HCT116 (cell line): ENCODE results near the gene PCDHB12. TPM values are rescaled to one million over a fixed set of nuclear protein-coding genes. Genes with fewer than 3 reads are reported as not detected.
"Not testable (repeated sequence)": the region's sequence is repeated elsewhere in the genome, so short reads cannot be mapped to it uniquely, and the experiment has no call there.

Source experiments
- ATAC-seq: fragments of 200-7000 bp; cut with Tn5 transposase; 2 replicates; pipeline ENCODE4 v1.9.1; 2020; ENCODE audit warnings: mild to moderate bottlenecking, moderate library complexity
- BruUV-seq: library from RNA; stranded (reverse); fragments of 400-500 nt; replicated peaks from 2 replicates; lab custom pipeline; 2021; lab: Mats Ljungman, UMichigan
- CTCF ChIA-PET: fragments of 300-600 bp; sonication (Branson Sonifier 250); formaldehyde crosslinking; loops from one replicate; lab custom pipeline; 2021; ENCODE audit warnings: antibody characterized with exemption; lab: Charles Lee
- POLR2A ChIA-PET: fragments of 300-600, 350-600 bp; sonication (Branson Sonifier 250); formaldehyde crosslinking; loops from one replicate; lab custom pipeline; 2021; ENCODE audit warnings: antibody characterized with exemption; lab: Charles Lee
- RAD21 ChIA-PET, 2 experiments: fragments of 300-600 bp; sonication (Branson Sonifier 250); formaldehyde crosslinking; loops; one replicate each; lab custom pipeline; 2023; ENCODE audit warnings: low total read pairs in 2 of 2; ENCODE audit not compliant: uncharacterized antibody in 2 of 2, unreplicated experiment in 2 of 2, low non-redundant PET in 1 of 2; lab: Charles Lee
- DNase-seq: peaks from one replicate; pipeline ENCODE4 v3.0.0-alpha.2; 2010; ENCODE audit warnings: low read depth, low spot score
- H2AFZ ChIP-seq: fragments of 200-600 bp; shearing (Covaris generic), sonication (generic); 2 replicates; pipeline ENCODE4 v1.6.1; 2017; ENCODE audit warnings: low read depth, mixed run types, mixed read lengths, antibody characterized with exemption, low read length; ENCODE audit not compliant: poor library complexity, severe bottlenecking
- H3K27ac ChIP-seq: 2 replicates; pipeline ENCODE4 v1.5.1; 2012; ENCODE audit warnings: low read depth, low read length
- H3K27me3 ChIP-seq: fragments of 200-600 bp; sonication (generic); 2 replicates; pipeline ENCODE4 v1.6.1; 2016; ENCODE audit warnings: mixed run types, low read length, mixed read lengths; ENCODE audit not compliant: insufficient read depth
- H3K36me3 ChIP-seq, 2 experiments: fragments of 200-500 bp in 1 of 2; fragments of 200-600 bp in 1 of 2; sonication (Bioruptor generic) in 1 of 2; sonication (generic) in 1 of 2; 2 replicates each; pipeline versions ENCODE4 v1.5.1 to v1.6.1; 2014 to 2016; ENCODE audit warnings: low read length in 2 of 2, inconsistent platforms in 1 of 2, mixed read lengths in 1 of 2, mixed run types in 1 of 2; ENCODE audit not compliant: insufficient read depth in 2 of 2, control insufficient read depth in 1 of 2
- H3K4me1 ChIP-seq, 2 experiments: fragments of 200-600 bp in 1 of 2; sonication (generic) in 1 of 2; 2 replicates each; pipeline versions ENCODE4 v1.5.1 to v1.6.1; 2012 to 2017; ENCODE audit warnings: low read length in 2 of 2, inconsistent platforms in 1 of 2, mild to moderate bottlenecking in 1 of 2, mixed read lengths in 1 of 2, mixed run types in 1 of 2, moderate library complexity in 1 of 2; ENCODE audit not compliant: insufficient read depth in 2 of 2, control insufficient read depth in 1 of 2
- H3K4me2 ChIP-seq: fragments of 200-600 bp; sonication (generic); 2 replicates; pipeline ENCODE4 v1.6.1; 2017; ENCODE audit warnings: mixed run types, low read length, mixed read lengths
- H3K4me3 ChIP-seq, 2 experiments: fragments of 200-600 bp in 1 of 2; sonication (generic) in 1 of 2; replicated peaks in 1 of 2; 2 replicates each; pipeline ENCODE4 v1.5.1; 2011 to 2016; ENCODE audit warnings: low read length in 2 of 2, control low read depth in 1 of 2, low read depth in 1 of 2, mild to moderate bottlenecking in 1 of 2, mixed read lengths in 1 of 2, mixed run types in 1 of 2
- H3K79me2 ChIP-seq: fragments of 200-600 bp; sonication (generic); 2 replicates; pipeline ENCODE4 v1.6.1; 2017; ENCODE audit warnings: mild to moderate bottlenecking, mixed run types, low read length, moderate library complexity, mixed read lengths; ENCODE audit not compliant: insufficient read depth
- H3K9ac ChIP-seq: fragments of 200-600 bp; sonication (generic); 2 replicates; pipeline ENCODE4 v1.6.1; 2016; ENCODE audit warnings: low read length, mixed read lengths
- H3K9me2 ChIP-seq: fragments of 200-600 bp; sonication (generic), shearing (Covaris generic); 2 replicates; pipeline ENCODE4 v1.6.1; 2017; ENCODE audit warnings: mixed run types, mild to moderate bottlenecking, moderate library complexity; ENCODE audit not compliant: insufficient read depth
- H3K9me3 ChIP-seq, 2 experiments: fragments of 200-500 bp in 1 of 2; fragments of 200-600 bp in 1 of 2; sonication (Bioruptor generic) in 1 of 2; sonication (generic) in 1 of 2; 2 replicates each; pipeline ENCODE4 v1.6.1; 2014 to 2017; ENCODE audit warnings: low read length in 2 of 2, mixed read lengths in 2 of 2, inconsistent platforms in 1 of 2, low read depth in 1 of 2, mild to moderate bottlenecking in 1 of 2, mixed run types in 1 of 2, moderate library complexity in 1 of 2; ENCODE audit not compliant: control insufficient read depth in 1 of 2, insufficient read depth in 1 of 2
- H4K20me1 ChIP-seq: fragments of 200-600 bp; sonication (generic), shearing (Covaris generic); 2 replicates; pipeline ENCODE4 v1.6.1; 2017; ENCODE audit warnings: mixed run types, mild to moderate bottlenecking, moderate library complexity; ENCODE audit not compliant: insufficient read depth
- CBX3 ChIP-seq: IDR thresholded peaks from 2 replicates; pipeline ENCODE4 v1.6.1; 2012; ENCODE audit warnings: low read depth
- ELF1 ChIP-seq: IDR thresholded peaks from 2 replicates; pipeline ENCODE4 v1.6.1; 2012; ENCODE audit warnings: low read depth, borderline replicate concordance
- EZH2 ChIP-seq: fragments of 200-600 bp; sonication (generic); IDR thresholded peaks from 2 replicates; pipeline ENCODE4 v1.6.1; 2017; ENCODE audit warnings: antibody characterized with exemption, mixed run types
- POLR2AphosphoS5 ChIP-seq: IDR thresholded peaks from 2 replicates; pipeline ENCODE4 v1.6.1; 2011; ENCODE audit warnings: mild to moderate bottlenecking, low read depth, low read length, moderate library complexity
- RAD21 ChIP-seq: IDR thresholded peaks from 2 replicates; pipeline ENCODE4 v1.6.1; 2012; ENCODE audit warnings: low read depth, mild to moderate bottlenecking
- REST ChIP-seq: IDR thresholded peaks from 2 replicates; pipeline ENCODE4 v1.6.1; 2012; ENCODE audit warnings: low read depth
- SP1 ChIP-seq: IDR thresholded peaks from 2 replicates; pipeline ENCODE4 v1.6.1; 2012; ENCODE audit warnings: low read depth
- TCF7L2 ChIP-seq: IDR thresholded peaks from 2 replicates; pipeline ENCODE4 v1.7.0; 2011; ENCODE audit warnings: borderline replicate concordance, inconsistent platforms; ENCODE audit not compliant: insufficient read depth, insufficient read length; ENCODE audit errors: extremely low read depth
- YY1 ChIP-seq: IDR thresholded peaks from 2 replicates; pipeline ENCODE4 v1.6.1; 2011; ENCODE audit warnings: low read length, low read depth, moderate library complexity, mild to moderate bottlenecking; ENCODE audit not compliant: insufficient replicate concordance; ENCODE audit errors: extremely low read depth
- ZFX ChIP-seq: fragments of 450-650 bp; IDR thresholded peaks from 2 replicates; pipeline ENCODE4 v1.6.1; 2017
- intact Hi-C: fragments of 100-400 bp; cut with micrococcal nuclease; formaldehyde crosslinking; loops from 2 replicates; pipeline ENCODE4 v1.10.0; 2022
- total RNA-seq: library from RNA; stranded (reverse); gene quantifications from one replicate; pipeline ENCODE4 v1.2.1, GENCODE V29; 2021; ENCODE audit not compliant: unreplicated experiment
- TF ChIP-seq, protein P1 (sequence below): IDR thresholded peaks from 2 replicates; pipeline ENCODE4 v1.6.1; 2011; ENCODE audit warnings: mild to moderate bottlenecking, low read length, moderate library complexity; ENCODE audit not compliant: insufficient replicate concordance; ENCODE audit errors: extremely low read depth
- TF ChIP-seq, protein P2 (sequence below): IDR thresholded peaks from 2 replicates; pipeline ENCODE4 v1.6.1; 2012
- TF ChIP-seq, protein P3 (sequence below): IDR thresholded peaks from 2 replicates; pipeline ENCODE4 v1.6.1; 2012

PCDHB12 gene
- total RNA-seq, 1 experiment from 2014 or later = not detected

- intact Hi-C loops, RAD21 ChIA-PET, DNase-seq, H3K9ac ChIP-seq, H3K79me2 ChIP-seq, H3K4me1 ChIP-seq, H3K27me3 ChIP-seq, POLR2A ChIA-PET, H3K36me3 ChIP-seq, H3K4me3 ChIP-seq, BruUV-seq, ATAC-seq, H3K4me2 ChIP-seq, H3K9me2 ChIP-seq, CTCF ChIA-PET, H2AFZ ChIP-seq, H3K27ac ChIP-seq, H4K20me1 ChIP-seq: not testable (repeated sequence)
- peaks cover 0 to 10% of the 10 kb centered on the region in 2 experiments; a peak in 3 of 4 replicates for H3K9me3 ChIP-seq
Measured at GRCh38 chr5:141174291-141175104, 34.0 kb upstream of the PCDHB12 start.

DNA sequence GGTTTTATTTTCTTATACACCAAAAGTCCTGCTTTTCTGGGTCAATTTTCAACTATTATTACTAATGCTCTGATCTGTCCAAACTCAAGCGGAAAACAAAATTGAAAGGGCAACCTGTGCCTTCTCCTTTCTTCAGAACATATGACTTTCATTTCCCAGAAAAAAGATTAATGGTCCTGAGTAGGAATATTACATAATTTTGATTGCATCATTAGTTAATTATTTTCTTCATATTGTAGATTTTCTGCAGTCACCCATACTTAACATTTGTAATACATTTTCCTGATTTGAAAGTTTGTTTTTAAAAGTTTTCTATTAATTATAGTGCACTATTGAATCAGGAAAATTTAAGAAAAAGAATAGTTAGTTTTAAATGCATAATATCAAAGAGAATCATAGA lies 32.6 kb upstream of the PCDHB12 start:
- intact Hi-C loops = no loop called here
- Histone ChIP-seq H3K27me3 (no peaks in the 10 kb centered on the region), H3K27ac (no peak overlapping the region), H3K4me2 (no peak overlapping the region), H2AFZ (no peak overlapping the region), H3K79me2 (no peaks in the 10 kb centered on the region), H3K9me2 (no peaks in the 10 kb centered on the region), H3K4me1 (no peaks in the 10 kb centered on the region), H3K9ac (no peak overlapping the region), H3K36me3 (no peaks in the 10 kb centered on the region), H4K20me1 (no peaks in the 10 kb centered on the region), H3K9me3 (peaks cover 0 to 10% of the 10 kb centered on the region in 2 experiments; a peak in 3 of 4 replicates), H3K4me3 (no peak overlapping the region)
- no peak for DNase-seq
- POLR2A ChIA-PET = no interaction called here
- RAD21 ChIA-PET = no interaction called here
- ATAC-seq = no peak
- CTCF ChIA-PET = no interaction called here
- no TSS peak for BruUV-seq
- TF ChIP-seq ZFX = no peak
- no peak for TF ChIP-seq ELF1
- no peak for TF ChIP-seq SP1
- no peak for TF ChIP-seq TCF7L2
- TF ChIP-seq, protein P1, sequence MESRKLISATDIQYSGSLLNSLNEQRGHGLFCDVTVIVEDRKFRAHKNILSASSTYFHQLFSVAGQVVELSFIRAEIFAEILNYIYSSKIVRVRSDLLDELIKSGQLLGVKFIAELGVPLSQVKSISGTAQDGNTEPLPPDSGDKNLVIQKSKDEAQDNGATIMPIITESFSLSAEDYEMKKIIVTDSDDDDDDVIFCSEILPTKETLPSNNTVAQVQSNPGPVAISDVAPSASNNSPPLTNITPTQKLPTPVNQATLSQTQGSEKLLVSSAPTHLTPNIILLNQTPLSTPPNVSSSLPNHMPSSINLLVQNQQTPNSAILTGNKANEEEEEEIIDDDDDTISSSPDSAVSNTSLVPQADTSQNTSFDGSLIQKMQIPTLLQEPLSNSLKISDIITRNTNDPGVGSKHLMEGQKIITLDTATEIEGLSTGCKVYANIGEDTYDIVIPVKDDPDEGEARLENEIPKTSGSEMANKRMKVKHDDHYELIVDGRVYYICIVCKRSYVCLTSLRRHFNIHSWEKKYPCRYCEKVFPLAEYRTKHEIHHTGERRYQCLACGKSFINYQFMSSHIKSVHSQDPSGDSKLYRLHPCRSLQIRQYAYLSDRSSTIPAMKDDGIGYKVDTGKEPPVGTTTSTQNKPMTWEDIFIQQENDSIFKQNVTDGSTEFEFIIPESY = no peak
- no peak for TF ChIP-seq CBX3
- TF ChIP-seq, protein P2, sequence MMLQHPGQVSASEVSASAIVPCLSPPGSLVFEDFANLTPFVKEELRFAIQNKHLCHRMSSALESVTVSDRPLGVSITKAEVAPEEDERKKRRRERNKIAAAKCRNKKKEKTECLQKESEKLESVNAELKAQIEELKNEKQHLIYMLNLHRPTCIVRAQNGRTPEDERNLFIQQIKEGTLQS = no peak
- TF ChIP-seq POLR2AphosphoS5 = no peak
- TF ChIP-seq, protein P3, sequence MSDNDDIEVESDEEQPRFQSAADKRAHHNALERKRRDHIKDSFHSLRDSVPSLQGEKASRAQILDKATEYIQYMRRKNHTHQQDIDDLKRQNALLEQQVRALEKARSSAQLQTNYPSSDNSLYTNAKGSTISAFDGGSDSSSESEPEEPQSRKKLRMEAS = no peak
- TF ChIP-seq RAD21 = no peak
- no peak for TF ChIP-seq YY1
- TF ChIP-seq REST = no peak
- no peak for TF ChIP-seq EZH2
